OCI-LY3 (cell line): ENCODE measurements around the gene CAPN1.

Source experiments
- CTCF ChIP-seq: fragments of 200-600, 300-600 bp; sonication (generic); IDR thresholded peaks from 2 replicates; pipeline ENCODE4 v1.5.1; 2014; ENCODE audit warnings: antibody characterized with exemption, low read length, low read depth
- EZH2phosphoT487 ChIP-seq: fragments of 200-600 bp; shearing (Covaris generic); IDR thresholded peaks from 2 replicates; pipeline ENCODE4 v1.6.1; 2018; ENCODE audit warnings: antibody characterized with exemption, mixed run types, low read depth

DNA sequence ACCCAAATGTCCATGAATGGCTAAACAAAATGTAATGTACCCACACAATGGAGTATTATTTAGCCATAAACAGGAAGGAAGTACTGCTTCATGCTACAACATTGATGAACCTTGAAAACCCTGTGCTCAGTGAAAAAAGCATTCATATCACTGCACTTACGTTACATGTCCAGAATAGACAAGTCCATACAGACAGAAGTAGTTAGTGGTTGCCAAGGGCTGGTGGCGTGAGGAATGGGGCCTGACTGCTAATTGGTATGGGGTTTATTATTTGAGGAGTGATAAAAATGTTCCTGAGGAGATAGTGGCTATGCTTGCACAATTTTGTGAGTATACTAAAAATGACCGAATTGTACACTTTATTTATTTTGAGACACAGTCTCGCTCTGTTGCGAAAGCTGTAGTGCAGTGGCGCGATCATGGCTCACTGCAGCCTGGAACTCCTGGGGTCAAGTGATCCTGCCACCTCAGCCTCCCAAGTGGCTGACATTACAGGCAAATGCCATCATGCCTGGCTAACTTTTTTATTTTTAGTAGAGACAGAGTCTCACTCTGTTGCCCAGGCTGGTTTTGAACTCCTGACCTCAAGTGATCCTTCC lies 39.7 kb upstream of the CAPN1 start:
- no peak for TF ChIP-seq CTCF
- TF ChIP-seq EZH2phosphoT487 = no peak
